Measurements from ENCODE around the gene OSMR. TPM values are rescaled to one million over a fixed set of nuclear protein-coding genes. Genes with fewer than 3 reads are reported as not detected.

Gene OSMR
- total and polyA plus RNA-seq, 9 donors, result 16.6 to 87.1 (median 48.9) TPM

DNA sequence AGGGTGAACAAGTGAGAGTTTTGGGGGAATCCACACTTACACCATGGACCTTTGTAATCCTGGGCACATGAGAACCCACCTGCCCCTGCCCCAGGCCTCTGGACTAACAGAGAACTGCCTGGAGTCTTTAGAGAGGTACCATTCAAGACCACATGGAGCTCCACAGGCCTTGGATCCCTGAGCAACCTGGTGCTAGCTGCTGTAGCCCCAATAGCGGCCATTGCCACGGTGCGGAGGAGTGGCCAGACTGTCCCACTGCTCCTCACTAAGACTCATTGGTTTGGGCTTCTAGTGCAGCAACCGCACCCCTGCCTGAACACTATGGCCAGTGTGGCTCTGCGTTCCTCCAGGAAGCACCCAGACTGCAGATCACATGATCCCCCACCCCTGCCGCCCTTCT lies 45.8 kb downstream of the OSMR start:
- no peaks in the 10 kb centered on the region for H3K27me3 ChIP-seq
- no peak overlapping the region for H3K27ac ChIP-seq
- TF ChIP-seq POLR2A (IDR thresholded peaks at IDR 0.05), result no peak
- TF ChIP-seq, protein P1, sequence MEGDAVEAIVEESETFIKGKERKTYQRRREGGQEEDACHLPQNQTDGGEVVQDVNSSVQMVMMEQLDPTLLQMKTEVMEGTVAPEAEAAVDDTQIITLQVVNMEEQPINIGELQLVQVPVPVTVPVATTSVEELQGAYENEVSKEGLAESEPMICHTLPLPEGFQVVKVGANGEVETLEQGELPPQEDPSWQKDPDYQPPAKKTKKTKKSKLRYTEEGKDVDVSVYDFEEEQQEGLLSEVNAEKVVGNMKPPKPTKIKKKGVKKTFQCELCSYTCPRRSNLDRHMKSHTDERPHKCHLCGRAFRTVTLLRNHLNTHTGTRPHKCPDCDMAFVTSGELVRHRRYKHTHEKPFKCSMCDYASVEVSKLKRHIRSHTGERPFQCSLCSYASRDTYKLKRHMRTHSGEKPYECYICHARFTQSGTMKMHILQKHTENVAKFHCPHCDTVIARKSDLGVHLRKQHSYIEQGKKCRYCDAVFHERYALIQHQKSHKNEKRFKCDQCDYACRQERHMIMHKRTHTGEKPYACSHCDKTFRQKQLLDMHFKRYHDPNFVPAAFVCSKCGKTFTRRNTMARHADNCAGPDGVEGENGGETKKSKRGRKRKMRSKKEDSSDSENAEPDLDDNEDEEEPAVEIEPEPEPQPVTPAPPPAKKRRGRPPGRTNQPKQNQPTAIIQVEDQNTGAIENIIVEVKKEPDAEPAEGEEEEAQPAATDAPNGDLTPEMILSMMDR (IDR thresholded peaks at IDR 0.05), result no peak
- TF ChIP-seq EP300 (IDR thresholded peaks at IDR 0.05), result no peak
- no peaks in the 10 kb centered on the region for H3K36me3 ChIP-seq
- no peaks in the 10 kb centered on the region for H3K9me3 ChIP-seq
- H3K4me1 ChIP-seq (ENCODE audit: insufficient read depth), result no peaks in the 10 kb centered on the region
- intact Hi-C loops (cut with DNase I), result no loop called here
- 89 to 100% (median 100%) methylated on average over 5 to 6 of the region's 6 CpGs for WGBS, 3 donors
- H3K4me3 ChIP-seq, result no peak overlapping the region
- DNase-seq, result no peak

DNA sequence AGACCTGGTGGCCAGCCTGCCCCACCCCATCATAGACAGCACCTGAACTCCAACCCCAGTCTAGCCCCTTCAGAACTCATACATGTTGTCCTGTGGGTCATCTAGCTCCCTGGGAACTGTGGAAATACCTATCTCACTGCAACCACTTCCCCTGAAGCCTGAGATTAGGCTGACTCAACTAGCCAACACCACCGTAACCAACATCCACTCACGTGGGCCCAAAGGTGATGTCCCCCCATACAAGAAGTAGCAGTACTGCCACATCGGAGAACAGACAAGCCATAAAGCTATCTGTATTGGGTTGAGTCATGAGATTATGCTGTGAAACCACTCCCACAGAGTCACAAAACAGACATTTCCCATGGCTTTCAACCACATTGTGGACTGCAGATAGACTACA lies 46.6 kb downstream of the OSMR start:
- WGBS, 3 donors, result 96 to 97% (median 96%) methylated on average over 3 of the region's 3 CpGs
- no peak for DNase-seq
- no peak for TF ChIP-seq POLR2A (IDR thresholded peaks at IDR 0.05)
- TF ChIP-seq, protein P1 (IDR thresholded peaks at IDR 0.05), result no peak
- TF ChIP-seq EP300 (IDR thresholded peaks at IDR 0.05), result no peak

DNA sequence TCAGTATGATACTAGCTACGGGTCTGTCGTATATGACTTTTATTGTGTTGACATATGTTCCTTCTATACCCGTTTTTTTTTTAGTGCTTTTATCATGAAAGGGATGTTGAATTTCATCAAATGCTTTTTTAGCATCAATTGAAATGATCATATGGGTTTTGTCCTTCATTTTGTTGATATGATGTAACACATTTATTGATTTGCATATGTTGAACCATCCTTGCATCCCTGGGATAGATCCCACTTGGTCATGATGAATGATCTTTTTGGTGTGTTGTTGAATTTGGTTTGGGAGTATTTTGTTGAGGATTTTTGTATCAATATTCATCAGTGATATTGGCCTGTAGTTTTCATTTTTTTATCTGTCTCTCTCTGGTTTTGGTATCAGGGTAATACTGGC lies 50.9 kb downstream of the OSMR start:
- no peaks in the 10 kb centered on the region for H3K27me3 ChIP-seq
- H3K4me1 ChIP-seq (ENCODE audit: insufficient read depth), result no peaks in the 10 kb centered on the region
- H3K36me3 ChIP-seq, result no peaks in the 10 kb centered on the region
- H3K4me3 ChIP-seq, result no peak overlapping the region
- no peaks in the 10 kb centered on the region for H3K9me3 ChIP-seq
- WGBS, 3 donors, result 90 to 92% (median 91%) methylated on average over 3 of the region's 3 CpGs
- DNase-seq, result no peak
- no peak overlapping the region for H3K27ac ChIP-seq
- intact Hi-C loops (cut with DNase I), result no loop called here
- TF ChIP-seq POLR2A (IDR thresholded peaks at IDR 0.05) (no peak), EP300 (IDR thresholded peaks at IDR 0.05) (no peak)
- TF ChIP-seq, protein P1 (IDR thresholded peaks at IDR 0.05), result no peak

More for the DNA sequence above, 46.6 kb downstream of the OSMR start:
- Histone ChIP-seq H3K36me3 (no peaks in the 10 kb centered on the region), H3K4me3 (no peak overlapping the region), H3K27me3 (no peaks in the 10 kb centered on the region), H3K27ac (no peak overlapping the region), H3K9me3 (no peaks in the 10 kb centered on the region), H3K4me1 (ENCODE audit: insufficient read depth) (no peaks in the 10 kb centered on the region)
- intact Hi-C loops (cut with DNase I), result no loop called here

DNA sequence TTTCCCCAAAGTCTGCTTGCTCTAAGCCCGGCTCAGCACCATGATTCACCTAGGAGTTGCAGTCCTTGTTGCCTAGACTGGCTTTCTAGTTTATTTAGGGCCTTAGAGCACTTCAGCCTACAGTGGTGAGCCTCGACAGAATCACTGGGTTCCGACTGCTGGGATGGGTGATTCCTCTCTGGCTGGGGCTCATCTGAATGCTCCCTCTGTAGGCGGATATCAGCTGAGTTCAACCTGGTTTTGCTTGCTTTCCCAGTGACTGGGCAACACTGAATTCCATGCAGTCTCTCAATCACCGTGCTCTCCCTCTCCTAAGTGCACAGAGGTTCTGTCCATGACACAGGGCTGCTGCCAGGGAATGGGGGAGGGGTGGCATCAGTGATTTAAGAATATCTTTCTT lies 54.1 kb downstream of the OSMR start:
- no peak for DNase-seq
- no peaks in the 10 kb centered on the region for H3K9me3 ChIP-seq
- intact Hi-C loops (cut with DNase I), result no loop called here
- TF ChIP-seq EP300 (IDR thresholded peaks at IDR 0.05) (no peak), POLR2A (IDR thresholded peaks at IDR 0.05) (no peak)
- TF ChIP-seq, protein P1 (IDR thresholded peaks at IDR 0.05), result no peak
- H3K27ac ChIP-seq, result no peak overlapping the region
- no peaks in the 10 kb centered on the region for H3K4me1 ChIP-seq (ENCODE audit: insufficient read depth)
- H3K36me3 ChIP-seq, result no peaks in the 10 kb centered on the region
- 83 to 86% (median 85%) methylated on average over 5 of the region's 5 CpGs for WGBS, 3 donors
- no peaks in the 10 kb centered on the region for H3K27me3 ChIP-seq
- no peak overlapping the region for H3K4me3 ChIP-seq

All from ovary (tissue), 9 donors.